ENCODE results near the gene TERT.

TERT gene

GRCh38 chr5:1210832-1211251 lies 84.0 kb downstream of the TERT start:
- Histone ChIP-seq H3F3A (ENCODE audit: insufficient read depth) (no peaks in the 10 kb centered on the region), H3K27ac (ENCODE audit: low read depth, low read length) (no peak overlapping the region), H3K9me2 (replicated peaks; ENCODE audit: insufficient read depth, low read length) (no peaks in the 10 kb centered on the region), H3K79me2 (ENCODE audit: insufficient read depth, low read length) (no peaks in the 10 kb centered on the region), H3K27me3 (ENCODE audit: low read length) (no peaks in the 10 kb centered on the region), H3K36me3 (ENCODE audit: low read length) (no peaks in the 10 kb centered on the region), H3K9ac (ENCODE audit: low read length) (no peak overlapping the region), H4K20me1 (ENCODE audit: low read depth, low read length) (no peaks in the 10 kb centered on the region), H3K9me3 (ENCODE audit: insufficient read depth, low read length) (no peaks in the 10 kb centered on the region), H3K4me2 (ENCODE audit: low read depth, low read length, poor library complexity, severe bottlenecking) (no peak overlapping the region), H2AFZ (ENCODE audit: low read depth, low read length, severe bottlenecking) (no peak overlapping the region), H3K4me3 (ENCODE audit: insufficient read depth, low read length, poor library complexity, severe bottlenecking) (no peak overlapping the region)
- TF ChIP-seq EZH2phosphoT487 (conservative IDR thresholded peaks at IDR 0.05; ENCODE audit: low read length) (no peak), CTCF (IDR thresholded peaks at IDR 0.05; ENCODE audit: insufficient read depth, low read length, poor library complexity, severe bottlenecking) (no peak)

- H3F3A ChIP-seq (ENCODE audit: insufficient read depth) = no peaks in the 10 kb centered on the region
- no peak overlapping the region for H3K4me2 ChIP-seq (ENCODE audit: low read depth, low read length, poor library complexity, severe bottlenecking)
- no peaks in the 10 kb centered on the region for H3K79me2 ChIP-seq (ENCODE audit: insufficient read depth, low read length)
- no peaks in the 10 kb centered on the region for H4K20me1 ChIP-seq (ENCODE audit: low read depth, low read length)
- H3K9me3 ChIP-seq (ENCODE audit: insufficient read depth, low read length) = no peaks in the 10 kb centered on the region
- H3K4me3 ChIP-seq (ENCODE audit: insufficient read depth, low read length, poor library complexity, severe bottlenecking) = no peak overlapping the region
- H3K9me2 ChIP-seq (replicated peaks; ENCODE audit: insufficient read depth, low read length) = no peaks in the 10 kb centered on the region
- no peak overlapping the region for H2AFZ ChIP-seq (ENCODE audit: low read depth, low read length, severe bottlenecking)
- H3K27ac ChIP-seq (ENCODE audit: low read depth, low read length) = no peak overlapping the region
- H3K27me3 ChIP-seq (ENCODE audit: low read length) = no peaks in the 10 kb centered on the region
- H3K9ac ChIP-seq (ENCODE audit: low read length) = no peak overlapping the region
- no peaks in the 10 kb centered on the region for H3K36me3 ChIP-seq (ENCODE audit: low read length)
- TF ChIP-seq EZH2phosphoT487 (conservative IDR thresholded peaks at IDR 0.05; ENCODE audit: low read length) = no peak
- TF ChIP-seq CTCF (IDR thresholded peaks at IDR 0.05; ENCODE audit: insufficient read depth, low read length, poor library complexity, severe bottlenecking) = no peak
Observed at GRCh38 chr5:1209896-1210776, 84.7 kb downstream of the TERT start.

GRCh38 chr5:1209489-1209852 lies 85.4 kb downstream of the TERT start:
- Histone ChIP-seq H3F3A (ENCODE audit: insufficient read depth) (no peaks in the 10 kb centered on the region), H3K4me2 (ENCODE audit: low read depth, low read length, poor library complexity, severe bottlenecking) (no peak overlapping the region), H3K9ac (ENCODE audit: low read length) (no peak overlapping the region), H3K79me2 (ENCODE audit: insufficient read depth, low read length) (no peaks in the 10 kb centered on the region), H4K20me1 (ENCODE audit: low read depth, low read length) (no peaks in the 10 kb centered on the region), H3K36me3 (ENCODE audit: low read length) (no peaks in the 10 kb centered on the region), H3K27me3 (ENCODE audit: low read length) (no peaks in the 10 kb centered on the region), H3K4me3 (ENCODE audit: insufficient read depth, low read length, poor library complexity, severe bottlenecking) (no peak overlapping the region), H2AFZ (ENCODE audit: low read depth, low read length, severe bottlenecking) (no peak overlapping the region), H3K27ac (ENCODE audit: low read depth, low read length) (no peak overlapping the region), H3K9me2 (replicated peaks; ENCODE audit: insufficient read depth, low read length) (no peaks in the 10 kb centered on the region), H3K9me3 (ENCODE audit: insufficient read depth, low read length) (no peaks in the 10 kb centered on the region)
- TF ChIP-seq CTCF (IDR thresholded peaks at IDR 0.05; ENCODE audit: insufficient read depth, low read length, poor library complexity, severe bottlenecking) (no peak), EZH2phosphoT487 (conservative IDR thresholded peaks at IDR 0.05; ENCODE audit: low read length) (no peak)
